HCT116 (cell line): Measurements from ENCODE around the gene SPATC1L.

Source experiments
- EZH2phosphoT487 ChIP-seq: fragments of 200-600 bp; IDR thresholded peaks from 2 replicates; pipeline ENCODE4 v1.6.1; 2018; ENCODE audit warnings: antibody characterized with exemption, borderline replicate concordance
- POLR2A ChIP-seq: IDR thresholded peaks from 2 replicates; pipeline ENCODE4 v1.7.0; 2011; ENCODE audit warnings: borderline replicate concordance; ENCODE audit not compliant: insufficient read depth, insufficient read length; ENCODE audit errors: extremely low read depth
- TF ChIP-seq, protein P1 (sequence below), 3 experiments: fragments of 200-600 bp in 1 of 3; sonication (generic) in 1 of 3; IDR thresholded peaks in 2 of 3; conservative IDR thresholded peaks in 1 of 3; 2 replicates each; pipeline ENCODE4 v1.5.1; 2012 to 2017; ENCODE audit warnings: low read depth in 2 of 3, low read length in 2 of 3, antibody characterized with exemption in 1 of 3, borderline replicate concordance in 1 of 3, control low read depth in 1 of 3, mild to moderate bottlenecking in 1 of 3, mixed read lengths in 1 of 3, mixed run types in 1 of 3, moderate library complexity in 1 of 3; ENCODE audit not compliant: insufficient read depth in 1 of 3

DNA sequence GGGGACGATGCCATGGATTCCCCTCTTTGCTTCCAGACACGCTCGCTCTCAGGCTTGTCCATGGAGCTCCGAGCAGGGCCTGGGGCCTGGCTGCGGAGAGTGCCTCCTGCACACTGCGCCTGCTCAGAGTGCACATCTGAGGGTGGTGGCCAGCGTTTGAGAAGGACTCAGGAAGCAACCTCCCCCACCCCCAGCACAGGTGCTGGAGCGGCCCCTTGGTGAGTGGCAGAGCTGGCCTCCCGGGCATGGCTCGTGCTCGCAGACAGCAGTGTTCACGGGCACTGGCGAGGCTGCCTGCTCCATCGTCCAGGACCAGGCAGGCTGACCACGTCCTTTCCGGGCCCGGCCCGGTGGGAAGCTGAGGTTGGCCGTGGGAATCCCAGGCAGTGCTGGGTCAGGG lies 2.8 kb downstream of the SPATC1L start:
- TF ChIP-seq POLR2A (no peak), EZH2phosphoT487 (no peak)
- TF ChIP-seq, protein P1, sequence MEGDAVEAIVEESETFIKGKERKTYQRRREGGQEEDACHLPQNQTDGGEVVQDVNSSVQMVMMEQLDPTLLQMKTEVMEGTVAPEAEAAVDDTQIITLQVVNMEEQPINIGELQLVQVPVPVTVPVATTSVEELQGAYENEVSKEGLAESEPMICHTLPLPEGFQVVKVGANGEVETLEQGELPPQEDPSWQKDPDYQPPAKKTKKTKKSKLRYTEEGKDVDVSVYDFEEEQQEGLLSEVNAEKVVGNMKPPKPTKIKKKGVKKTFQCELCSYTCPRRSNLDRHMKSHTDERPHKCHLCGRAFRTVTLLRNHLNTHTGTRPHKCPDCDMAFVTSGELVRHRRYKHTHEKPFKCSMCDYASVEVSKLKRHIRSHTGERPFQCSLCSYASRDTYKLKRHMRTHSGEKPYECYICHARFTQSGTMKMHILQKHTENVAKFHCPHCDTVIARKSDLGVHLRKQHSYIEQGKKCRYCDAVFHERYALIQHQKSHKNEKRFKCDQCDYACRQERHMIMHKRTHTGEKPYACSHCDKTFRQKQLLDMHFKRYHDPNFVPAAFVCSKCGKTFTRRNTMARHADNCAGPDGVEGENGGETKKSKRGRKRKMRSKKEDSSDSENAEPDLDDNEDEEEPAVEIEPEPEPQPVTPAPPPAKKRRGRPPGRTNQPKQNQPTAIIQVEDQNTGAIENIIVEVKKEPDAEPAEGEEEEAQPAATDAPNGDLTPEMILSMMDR (IDR thresholded peaks at IDR 0.05 in 2 of 3, conservative IDR thresholded peaks at IDR 0.05 in 1 of 3; ENCODE audit: borderline replicate concordance in 1 of 3, insufficient read depth in 1 of 3, low read depth in 2 of 3, low read length in 2 of 3) = no peak
